T-cell (primary cell): ENCODE results near the gene RTN4. TPM values are rescaled to one million over a fixed set of nuclear protein-coding genes. Genes with fewer than 3 reads are reported as not detected.

Source experiments
- ATAC-seq, 4 experiments: fragments of 200-7000 bp in 3 of 4; fragments of 150-1000 bp in 1 of 4; cut with Tn5 transposase; replicated peaks in 1 of 4; 1 replicate in 3 of 4; 2 replicates in 1 of 4; pipeline ENCODE4 v1.10.0; 2021; ENCODE audit warnings: moderate library complexity in 3 of 4, mild to moderate bottlenecking in 2 of 4, moderate number of reproducible peaks in 1 of 4
- CTCF ChIA-PET, 2 donors: fragments of 300-600 bp; sonication (Branson Sonifier 250); formaldehyde crosslinking; loops; one replicate each; lab custom pipeline; 2022; ENCODE audit warnings: antibody characterized with exemption in 2 of 2; lab: Charles Lee
- POLR2A ChIA-PET, 2 donors: fragments of 300-600 bp; sonication (Branson Sonifier 250); formaldehyde crosslinking; loops; one replicate each; lab custom pipeline; 2022; ENCODE audit warnings: antibody characterized with exemption in 2 of 2; lab: Charles Lee
- DNase-seq, 35 experiments: peaks; one replicate each; pipeline versions ENCODE4 v3.0.0 to v3.0.0-alpha.2; 2013 to 2023
- H3K27ac ChIP-seq: one replicate; pipeline ENCODE4 v1.5.1; 2013; ENCODE audit warnings: low read length
- H3K27me3 ChIP-seq, 2 experiments: replicated peaks in 1 of 2; 1 replicate in 1 of 2; 2 replicates in 1 of 2; pipeline versions ENCODE4 v1.6.1 to v1.7.0; 2013; ENCODE audit warnings: low read length in 1 of 2, mixed read lengths in 1 of 2; ENCODE audit not compliant: control insufficient read depth in 2 of 2, insufficient read depth in 2 of 2; ENCODE audit errors: extremely low read depth in 1 of 2
- H3K36me3 ChIP-seq, 2 donors: 1 replicate in 1 of 2; 2 replicates in 1 of 2; pipeline versions ENCODE4 v1.6.1 to v1.7.0; 2013; ENCODE audit warnings: low read length in 1 of 2; ENCODE audit not compliant: control insufficient read depth in 2 of 2, insufficient read depth in 1 of 2; ENCODE audit errors: extremely low read depth in 1 of 2
- H3K4me1 ChIP-seq, 2 experiments: 1 replicate in 1 of 2; 2 replicates in 1 of 2; pipeline versions ENCODE4 v1.6.1 to v1.7.0; 2013; ENCODE audit warnings: low read length in 2 of 2, mixed read lengths in 1 of 2; ENCODE audit not compliant: insufficient read depth in 2 of 2, control insufficient read depth in 1 of 2; ENCODE audit errors: extremely low read depth in 1 of 2
- H3K4me3 ChIP-seq, 2 donors: 1 replicate in 1 of 2; 2 replicates in 1 of 2; pipeline versions ENCODE4 v1.5.1 to v1.7.0; 2013; ENCODE audit warnings: mild to moderate bottlenecking in 2 of 2, low read length in 1 of 2, moderate library complexity in 1 of 2; ENCODE audit not compliant: control insufficient read depth in 1 of 2; ENCODE audit errors: extremely low read depth in 1 of 2
- H3K9me3 ChIP-seq: 2 replicates; pipeline ENCODE4 v1.7.0; 2013
- H3K27ac Mint-ChIP-seq, 2 donors: one replicate each; pipeline ENCODE4 v1.8.0; 2020 to 2021; ENCODE audit warnings: mild to moderate bottlenecking in 2 of 2, mixed read lengths in 2 of 2
- H3K27me3 Mint-ChIP-seq, 2 donors: one replicate each; pipeline ENCODE4 v1.8.0; 2021 to 2022; ENCODE audit warnings: mixed read lengths in 2 of 2
- H3K36me3 Mint-ChIP-seq: one replicate; pipeline ENCODE4 v1.8.0; 2021; ENCODE audit warnings: mixed read lengths
- H3K4me1 Mint-ChIP-seq, 3 donors: one replicate each; pipeline ENCODE4 v1.8.0; 2020 to 2022; ENCODE audit warnings: mixed read lengths in 3 of 3, mild to moderate bottlenecking in 1 of 3
- H3K4me3 Mint-ChIP-seq, 3 donors: one replicate each; pipeline ENCODE4 v1.8.0; 2020 to 2022; ENCODE audit warnings: mild to moderate bottlenecking in 3 of 3, mixed read lengths in 3 of 3, moderate library complexity in 3 of 3
- H3K9me3 Mint-ChIP-seq, 3 donors: one replicate each; pipeline ENCODE4 v1.8.0; 2020 to 2022; ENCODE audit warnings: mixed read lengths in 3 of 3
- WGBS: methylation state at CpG from one replicate; pipeline ENCODE4 v1.1.5; 2013; ENCODE audit warnings: missing lambda C conversion rate; ENCODE audit not compliant: insufficient coverage; 5-methylcytosine and 5-hydroxymethylcytosine counted together
- total RNA-seq, 35 experiments: library from RNA in 6 of 35; stranded (reverse) in 6 of 35; fragments of 120-200 nt in 1 of 35; gene quantifications; one replicate each; pipeline versions ENCODE4 v1.2.1 to v1.2.4 and lab custom pipeline; 2013 to 2026

RTN4 gene
- total RNA-seq, 5 donors from 2014 or later (not counting 1 experiment from before 2014, with no cell fraction given) = 66.3 to 77.1 (median 75.4) TPM

DNA sequence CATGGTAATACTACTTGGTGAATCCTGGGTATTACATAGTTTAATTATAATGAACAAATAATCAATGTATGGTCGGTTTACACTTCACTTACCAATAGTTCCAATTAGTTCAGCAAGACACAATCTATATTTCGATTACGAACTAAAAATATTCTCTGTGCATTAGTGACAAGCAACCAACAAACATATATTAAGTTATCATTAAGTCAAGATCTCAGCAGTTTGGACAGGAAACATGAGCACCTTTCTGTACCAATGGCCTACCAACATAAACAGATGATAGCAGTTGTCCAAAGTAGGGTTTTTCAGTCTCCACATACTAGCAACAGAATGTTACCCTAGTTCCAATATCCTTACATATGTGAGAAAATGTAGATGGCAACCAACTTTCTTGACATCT is 32.8 kb downstream of the RTN4 start:
- DNase-seq = no peak
- Histone ChIP-seq H3K36me3 (peaks cover 0 to 3% of the 10 kb centered on the region in 2 donors), H3K27ac (no peak overlapping the region), H3K27me3 (no peaks in the 10 kb centered on the region), H3K9me3 (peaks cover 2% of the 10 kb centered on the region), H3K4me3 (no peak overlapping the region), H3K4me1 (peaks cover 0 to 5% of the 10 kb centered on the region in 2 experiments)
- Mint-ChIP-seq H3K4me1 (peaks cover 42 to 55% (median 51%) of the 10 kb centered on the region in 3 donors), H3K27me3 (no peaks in the 10 kb centered on the region), H3K9me3 (peaks cover 5 to 14% (median 5%) of the 10 kb centered on the region in 3 donors), H3K4me3 (no peak overlapping the region), H3K27ac (no peak overlapping the region), H3K36me3 (peaks cover 21% of the 10 kb centered on the region)
- POLR2A ChIA-PET = interaction anchor here in 1 of 2 donors (0.7 kb wide), 1 partner anchor 33 kb away, joined by 3 read pairs; the partner anchor contains the start of gene RTN4
- no peak for ATAC-seq
- WGBS = 95% methylated on average over 3 of the region's 3 CpGs
- CTCF ChIA-PET = interaction anchor here (0.7 to 1.4 kb wide), 4 partner anchors 12 to 158 kb away, joined by 3 to 7 read pairs (median 4); no protein-coding TSS in a partner anchor

DNA sequence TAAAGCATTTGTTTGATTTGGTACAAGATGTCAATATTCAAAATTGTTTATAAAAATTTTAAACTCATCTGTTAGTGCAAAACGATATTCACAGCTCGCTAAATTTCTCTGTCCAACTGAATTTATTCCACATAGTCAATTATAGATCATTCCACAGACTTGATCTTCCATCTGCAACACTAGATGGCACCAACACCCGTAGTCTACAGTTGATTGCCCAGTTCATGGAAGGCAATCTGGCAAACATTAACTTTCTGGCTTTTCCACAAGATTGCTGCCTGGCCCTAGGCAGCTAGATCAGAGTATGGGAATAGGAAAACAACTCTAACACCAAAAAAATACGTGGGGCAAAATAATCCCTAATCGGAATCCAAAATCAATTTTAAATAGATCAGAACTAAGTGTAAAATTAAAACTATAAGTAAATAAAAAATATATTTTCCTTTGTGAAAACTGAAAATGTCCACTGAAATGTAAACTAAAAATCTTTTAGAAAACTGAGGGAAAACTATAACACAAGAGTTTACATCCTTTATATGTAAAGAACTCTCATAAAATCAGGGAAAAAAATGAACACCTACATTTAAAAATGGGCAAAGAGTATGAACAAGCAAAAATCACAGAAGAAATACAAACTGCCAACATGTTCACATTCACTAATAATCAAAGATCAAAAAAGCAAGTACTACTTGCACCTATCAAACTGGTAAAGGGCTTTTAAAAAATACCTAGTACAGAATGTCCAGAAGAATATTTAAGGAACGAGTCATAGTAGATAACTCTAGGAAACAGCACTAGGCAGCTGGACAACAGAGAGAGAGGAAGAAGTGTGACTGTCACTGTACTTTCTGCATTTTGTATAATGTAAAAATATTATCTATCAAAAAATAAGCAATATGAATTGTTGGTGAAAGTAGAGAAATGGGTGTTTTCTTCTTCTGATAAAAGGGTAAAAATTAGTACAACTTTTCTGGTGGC is 35.0 kb downstream of the RTN4 start:
- Mint-ChIP-seq H3K9me3 (peaks cover 3 to 11% (median 5%) of the 10 kb centered on the region in 3 donors), H3K27ac (no peak overlapping the region), H3K27me3 (no peaks in the 10 kb centered on the region), H3K4me3 (no peak overlapping the region), H3K36me3 (peaks cover 16% of the 10 kb centered on the region), H3K4me1 (peaks cover 64 to 73% (median 66%) of the 10 kb centered on the region in 3 donors)
- ATAC-seq = peak in 1 of 4 experiments; percentile 22
- peaks cover 4 to 16% of the 10 kb centered on the region in 2 experiments for H3K4me1 ChIP-seq
- peaks cover 2% of the 10 kb centered on the region for H3K9me3 ChIP-seq
- H3K27ac ChIP-seq = no peak overlapping the region
- WGBS = 72% methylated on average over 3 of the region's 6 CpGs
- H3K4me3 ChIP-seq = no peak overlapping the region
- POLR2A ChIA-PET = no interaction called here
- no peaks in the 10 kb centered on the region for H3K27me3 ChIP-seq
- DNase-seq = peak in 28 of 35 experiments; percentile 3 to 72 (median 30)
- CTCF ChIA-PET = interaction anchor here (0.6 to 2.2 kb wide), 15 partner anchors 7 to 208 kb away, joined by 3 to 15 read pairs (median 4); partner anchors contain the start of gene RTN4 (in 1 of the 2)
- no peaks in the 10 kb centered on the region for H3K36me3 ChIP-seq

DNA sequence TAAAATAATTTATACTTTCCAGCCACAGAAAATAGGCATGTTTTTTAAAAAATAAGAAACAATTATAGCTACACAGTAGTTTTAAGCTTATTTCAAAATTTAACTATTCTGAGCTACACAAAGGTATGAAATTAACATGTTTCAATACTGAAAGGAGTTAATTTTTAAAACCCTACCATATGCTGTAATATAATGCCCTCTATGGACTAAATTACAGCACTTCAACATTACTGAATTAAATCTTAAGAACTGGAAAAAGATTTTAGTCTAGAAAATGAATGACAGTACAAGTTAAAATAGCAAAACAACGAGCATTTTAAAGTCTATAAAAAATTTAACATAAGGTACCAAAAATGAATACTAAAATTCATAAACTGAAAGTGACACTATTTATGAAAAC is 36.3 kb downstream of the RTN4 start:
- Histone ChIP-seq H3K27me3 (no peaks in the 10 kb centered on the region), H3K4me1 (peaks cover 5 to 18% of the 10 kb centered on the region in 2 experiments), H3K36me3 (no peaks in the 10 kb centered on the region), H3K4me3 (no peak overlapping the region), H3K27ac (no peak overlapping the region), H3K9me3 (no peaks in the 10 kb centered on the region)
- Mint-ChIP-seq H3K36me3 (peaks cover 3% of the 10 kb centered on the region), H3K27me3 (no peaks in the 10 kb centered on the region), H3K9me3 (no peaks in the 10 kb centered on the region), H3K4me1 (peaks cover 63 to 69% (median 64%) of the 10 kb centered on the region in 3 donors), H3K4me3 (no peak overlapping the region), H3K27ac (peak overlapping the region in 1 of 2 donors; percentile 2)
- POLR2A ChIA-PET = interaction anchor here in 1 of 2 donors (0.5 to 1.0 kb wide), 2 partner anchors 31 to 37 kb away, joined by 3 read pairs; no protein-coding TSS in a partner anchor
- DNase-seq = no peak
- CTCF ChIA-PET = interaction anchor here (0.8 to 2.2 kb wide), 17 partner anchors 11 to 907 kb away, joined by 3 to 15 read pairs (median 6); partner anchors contain the start of gene RTN4 (in 1 of the 2)
- ATAC-seq = no peak
- WGBS = no CpG with 5 or more reads among the region's 1 CpG

DNA sequence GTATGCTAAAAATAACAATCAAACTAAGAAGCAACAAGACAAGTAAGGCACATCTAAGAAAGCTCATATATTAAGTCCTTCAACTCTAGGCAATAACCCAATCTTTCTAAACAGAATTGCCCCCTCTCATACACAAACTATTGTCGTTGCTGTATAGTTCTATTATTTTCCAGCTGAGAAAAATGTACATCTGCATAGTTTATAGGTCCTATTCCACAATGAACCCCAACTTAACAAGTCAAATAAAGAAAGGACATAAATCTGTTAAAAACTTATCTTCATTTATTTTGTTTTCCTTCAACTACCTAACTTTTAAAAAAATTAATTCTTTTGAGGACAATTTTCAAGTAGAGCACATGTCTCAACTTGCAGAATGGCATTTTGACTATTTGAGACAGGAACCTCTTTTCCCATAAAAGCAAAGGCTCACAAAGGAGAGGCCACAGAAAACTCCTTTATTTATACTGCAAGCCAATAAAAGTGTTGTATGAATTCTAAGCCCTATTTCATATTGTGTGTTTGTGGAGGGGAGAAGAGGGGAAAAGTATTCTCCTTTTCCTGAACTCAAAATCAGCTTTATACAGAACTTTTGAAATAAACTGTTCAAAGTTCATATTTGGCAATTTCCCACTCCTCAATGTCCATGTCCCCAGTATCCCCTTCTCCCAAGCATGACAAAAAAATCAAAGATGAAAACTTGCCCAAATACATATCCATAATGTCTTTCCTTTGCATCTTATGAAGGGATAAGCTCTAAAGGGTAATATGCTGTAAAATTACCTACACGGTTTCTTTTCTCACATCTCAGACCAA is 37.4 kb downstream of the RTN4 start:
- Mint-ChIP-seq H3K4me1 (peaks cover 60 to 69% (median 63%) of the 10 kb centered on the region in 3 donors), H3K27me3 (no peaks in the 10 kb centered on the region), H3K4me3 (peak overlapping the region in 1 of 3 donors; percentile 21), H3K27ac (peak overlapping the region; percentile 83 to 86), H3K9me3 (no peaks in the 10 kb centered on the region), H3K36me3 (peaks cover 2% of the 10 kb centered on the region)
- no CpG with 5 or more reads among the region's 2 CpGs for WGBS
- peaks cover 5 to 25% of the 10 kb centered on the region in 2 experiments for H3K4me1 ChIP-seq
- H3K36me3 ChIP-seq = no peaks in the 10 kb centered on the region
- no peaks in the 10 kb centered on the region for H3K9me3 ChIP-seq
- ATAC-seq = no peak
- peak overlapping the region; percentile 13 for H3K27ac ChIP-seq
- H3K4me3 ChIP-seq = no peak overlapping the region
- DNase-seq = no peak
- CTCF ChIA-PET = interaction anchor here (0.5 to 2.0 kb wide), 22 partner anchors 11 to 906 kb away, joined by 3 to 13 read pairs (median 4); partner anchors contain the start of gene RTN4 (in 1 of the 2)
- H3K27me3 ChIP-seq = no peaks in the 10 kb centered on the region
- POLR2A ChIA-PET = interaction anchor here in 1 of 2 donors (1.0 kb wide), 1 partner anchor 38 kb away, joined by 3 read pairs; the partner anchor contains the start of gene RTN4

DNA sequence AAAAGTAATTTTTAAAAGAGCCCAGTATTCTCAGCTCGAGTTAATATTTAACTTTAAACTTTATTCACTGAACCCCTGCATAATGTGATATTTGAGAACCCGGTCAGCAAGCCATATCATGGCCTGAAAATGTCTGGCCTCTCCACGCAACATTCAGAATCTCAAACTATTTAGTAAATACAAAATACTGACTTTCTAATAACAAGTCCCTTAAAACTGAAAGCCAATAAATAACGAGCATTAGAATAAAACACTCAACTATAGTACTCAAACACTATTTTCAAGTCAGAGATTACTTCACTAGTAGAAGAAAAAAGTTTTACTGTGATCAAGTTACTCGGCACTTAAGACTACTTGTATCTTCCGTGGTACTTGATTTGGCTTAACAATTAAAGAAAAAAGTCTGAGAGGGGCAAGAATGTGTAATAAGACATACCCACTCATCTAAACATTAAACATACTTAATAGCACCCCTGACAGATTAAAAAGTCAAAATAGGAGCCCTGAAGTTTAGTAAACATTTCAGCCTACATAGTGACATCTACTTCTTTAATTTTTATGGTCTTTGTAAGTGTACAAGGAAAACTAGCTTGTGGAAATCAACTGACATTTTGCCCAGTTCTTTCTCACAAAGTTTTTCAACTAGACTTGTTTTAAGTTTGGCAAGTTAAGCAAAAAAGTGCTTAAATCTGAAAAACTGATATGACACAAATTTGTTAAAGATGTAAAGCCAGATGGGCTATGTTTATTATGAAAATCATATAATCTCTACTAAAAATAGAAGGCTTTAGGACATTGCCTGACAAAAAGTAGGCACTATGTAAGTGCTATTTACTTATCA is 38.2 kb downstream of the RTN4 start:
- Histone ChIP-seq H3K4me1 (peaks cover 5 to 27% of the 10 kb centered on the region in 2 experiments), H3K4me3 (no peak overlapping the region), H3K36me3 (no peaks in the 10 kb centered on the region), H3K9me3 (no peaks in the 10 kb centered on the region), H3K27ac (peak overlapping the region; percentile 11), H3K27me3 (no peaks in the 10 kb centered on the region)
- Mint-ChIP-seq H3K36me3 (peaks cover 2% of the 10 kb centered on the region), H3K27me3 (no peaks in the 10 kb centered on the region), H3K9me3 (no peaks in the 10 kb centered on the region), H3K4me3 (no peak overlapping the region), H3K4me1 (peaks cover 62 to 71% (median 65%) of the 10 kb centered on the region in 3 donors), H3K27ac (peak overlapping the region; percentile 83 to 86)
- ChIA-PET POLR2A (interaction anchor here in 1 of 2 donors (0.6 to 1.0 kb wide), 3 partner anchors 38 to 458 kb away, joined by 3 read pairs; partner anchors contain the start of gene RTN4), CTCF (interaction anchor here (0.6 to 2.1 kb wide), 11 partner anchors 13 to 346 kb away, joined by 3 to 8 read pairs (median 4); partner anchors contain the start of gene RTN4 (in 1 of the 2))
- ATAC-seq (no peak), DNase-seq (no peak)
- WGBS = 60% methylated on average over 1 of the region's 6 CpGs
